ENCODE results near the gene FAM25G.
"Not testable (repeated sequence)": the region's sequence is repeated elsewhere in the genome, so short reads cannot be mapped to it uniquely, and the experiment has no call there.

- not testable (repeated sequence) for TF ChIP-seq CTCF (conservative IDR thresholded peaks at IDR 0.05; ENCODE audit: low read depth, low read length); EZH2 (IDR thresholded peaks at IDR 0.05; ENCODE audit: borderline replicate concordance, low read depth, low read length, poor library complexity, severe bottlenecking)
Measured at GRCh38 chr10:47473516-47473915, 18.0 kb downstream of the FAM25G start.

Data from A673 (cell line).